Activated T-cell treated with anti-CD3 and anti-CD28 coated beads for 1 hour (primary cell): ENCODE measurements around the gene CELSR1.

Source experiments
- DNase-seq: peaks from one replicate; pipeline ENCODE4 v3.0.0-alpha.2; 2020; ENCODE audit warnings: low read depth

CELSR1 gene, protein sequence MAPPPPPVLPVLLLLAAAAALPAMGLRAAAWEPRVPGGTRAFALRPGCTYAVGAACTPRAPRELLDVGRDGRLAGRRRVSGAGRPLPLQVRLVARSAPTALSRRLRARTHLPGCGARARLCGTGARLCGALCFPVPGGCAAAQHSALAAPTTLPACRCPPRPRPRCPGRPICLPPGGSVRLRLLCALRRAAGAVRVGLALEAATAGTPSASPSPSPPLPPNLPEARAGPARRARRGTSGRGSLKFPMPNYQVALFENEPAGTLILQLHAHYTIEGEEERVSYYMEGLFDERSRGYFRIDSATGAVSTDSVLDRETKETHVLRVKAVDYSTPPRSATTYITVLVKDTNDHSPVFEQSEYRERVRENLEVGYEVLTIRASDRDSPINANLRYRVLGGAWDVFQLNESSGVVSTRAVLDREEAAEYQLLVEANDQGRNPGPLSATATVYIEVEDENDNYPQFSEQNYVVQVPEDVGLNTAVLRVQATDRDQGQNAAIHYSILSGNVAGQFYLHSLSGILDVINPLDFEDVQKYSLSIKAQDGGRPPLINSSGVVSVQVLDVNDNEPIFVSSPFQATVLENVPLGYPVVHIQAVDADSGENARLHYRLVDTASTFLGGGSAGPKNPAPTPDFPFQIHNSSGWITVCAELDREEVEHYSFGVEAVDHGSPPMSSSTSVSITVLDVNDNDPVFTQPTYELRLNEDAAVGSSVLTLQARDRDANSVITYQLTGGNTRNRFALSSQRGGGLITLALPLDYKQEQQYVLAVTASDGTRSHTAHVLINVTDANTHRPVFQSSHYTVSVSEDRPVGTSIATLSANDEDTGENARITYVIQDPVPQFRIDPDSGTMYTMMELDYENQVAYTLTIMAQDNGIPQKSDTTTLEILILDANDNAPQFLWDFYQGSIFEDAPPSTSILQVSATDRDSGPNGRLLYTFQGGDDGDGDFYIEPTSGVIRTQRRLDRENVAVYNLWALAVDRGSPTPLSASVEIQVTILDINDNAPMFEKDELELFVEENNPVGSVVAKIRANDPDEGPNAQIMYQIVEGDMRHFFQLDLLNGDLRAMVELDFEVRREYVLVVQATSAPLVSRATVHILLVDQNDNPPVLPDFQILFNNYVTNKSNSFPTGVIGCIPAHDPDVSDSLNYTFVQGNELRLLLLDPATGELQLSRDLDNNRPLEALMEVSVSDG (N-terminal part only)

DNA sequence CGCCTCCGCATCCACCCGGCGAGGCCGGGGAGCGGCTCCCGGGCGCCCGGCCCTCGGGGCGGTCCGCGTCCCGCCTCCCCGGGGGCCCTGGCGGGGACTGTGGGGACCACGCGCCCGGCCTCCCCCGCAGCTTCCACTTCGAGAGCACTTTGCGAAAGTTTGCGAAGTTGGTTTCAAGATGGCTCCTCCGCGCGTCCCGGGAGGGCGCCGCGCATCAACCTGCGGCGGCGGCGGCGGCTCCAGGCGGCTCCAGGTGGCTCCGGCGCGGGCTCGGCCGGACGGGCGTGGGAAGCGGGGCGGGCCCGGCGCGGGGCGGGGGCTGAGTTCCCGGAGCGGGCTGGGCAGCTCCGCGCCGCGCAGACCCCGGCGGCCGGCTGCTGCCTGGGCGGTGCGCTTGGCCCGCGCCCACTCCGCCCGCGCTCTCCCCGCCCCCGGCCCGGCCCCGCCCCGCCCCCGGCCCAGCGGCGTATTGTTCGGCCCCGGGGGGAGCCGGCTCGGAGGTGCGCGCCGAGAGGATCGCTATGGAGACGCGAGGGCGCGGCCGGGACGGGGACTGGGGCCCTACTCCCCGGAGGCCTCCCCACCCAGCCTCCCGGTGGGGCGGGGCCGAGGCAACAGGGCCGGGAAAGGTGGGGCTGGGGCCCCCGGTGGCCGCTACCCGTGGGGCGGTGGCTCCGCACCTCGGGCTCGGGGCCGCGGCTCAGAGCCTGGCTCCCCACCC lies at the start of gene CELSR1:
CELSR1 (minus strand) TSS at position 396 of the 721 bp plus-strand sequence. CDS start 450 bp downstream, outside the sequence.
- no peak for DNase-seq

DNA sequence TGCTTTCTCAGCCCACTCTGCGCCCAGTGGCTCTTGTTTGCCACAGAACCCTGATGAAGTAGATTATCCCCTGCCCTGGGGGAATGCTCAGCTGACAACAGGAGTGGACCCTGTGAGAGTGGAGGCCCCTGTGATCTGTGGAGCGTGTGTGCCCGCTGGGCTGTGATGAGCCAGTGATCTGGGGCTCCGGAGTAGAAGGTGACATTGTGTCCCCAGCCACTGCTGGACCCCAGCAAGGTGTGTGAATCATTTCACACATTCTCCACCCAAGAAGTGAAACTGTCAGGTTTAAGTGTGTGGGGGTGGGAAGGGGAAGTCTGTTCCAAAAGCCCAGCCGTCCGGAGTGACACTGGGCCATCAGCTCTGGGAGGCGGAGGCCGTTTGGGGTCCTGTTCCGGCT lies 49.6 kb upstream of the CELSR1 start:
- no peak for DNase-seq

DNA sequence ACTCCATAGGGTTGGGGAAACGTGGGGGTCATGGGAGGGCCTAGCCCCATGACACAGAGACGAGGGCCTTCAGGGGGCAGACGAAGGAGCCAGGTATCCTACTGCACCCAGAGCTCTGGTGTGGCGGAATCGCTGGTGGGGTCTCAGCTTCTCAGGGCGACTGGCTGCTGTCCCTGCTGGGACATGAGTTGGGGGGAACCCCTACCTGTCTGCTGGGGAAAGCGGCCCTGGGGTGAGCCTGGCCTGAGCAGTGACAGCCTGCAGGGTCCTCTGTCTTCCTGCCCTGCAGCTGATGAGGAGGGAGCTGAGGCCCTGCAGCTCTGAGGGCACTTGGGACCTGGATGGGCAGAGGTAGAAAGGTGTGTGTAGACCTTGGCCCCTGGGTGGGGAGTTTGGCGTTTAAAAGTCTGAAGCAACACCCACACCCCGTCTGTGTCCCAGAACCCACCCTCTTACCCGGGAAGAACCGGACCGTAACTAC lies 49.2 kb upstream of the CELSR1 start:
- no peak for DNase-seq

DNA sequence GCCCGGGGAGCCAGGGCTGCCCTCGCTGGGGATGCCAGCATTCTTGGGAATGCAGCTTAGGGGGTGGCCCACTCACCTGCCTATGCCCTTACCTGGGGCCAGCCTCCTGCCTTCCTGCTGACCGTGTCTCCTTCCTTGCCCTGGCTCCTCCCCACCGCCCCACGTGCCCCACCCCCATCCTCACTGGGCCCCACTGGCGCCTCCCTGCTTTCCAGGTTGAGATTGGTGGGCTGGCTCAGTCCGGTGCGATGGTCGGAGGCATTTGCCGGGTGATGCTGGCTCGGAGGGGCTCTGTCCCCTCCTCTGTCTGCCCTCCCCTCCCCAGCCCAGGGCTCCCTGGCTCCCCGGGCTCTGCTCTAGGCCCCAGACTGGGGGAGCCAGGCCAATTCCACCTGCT lies 48.7 kb upstream of the CELSR1 start:
- DNase-seq, result no peak

DNA sequence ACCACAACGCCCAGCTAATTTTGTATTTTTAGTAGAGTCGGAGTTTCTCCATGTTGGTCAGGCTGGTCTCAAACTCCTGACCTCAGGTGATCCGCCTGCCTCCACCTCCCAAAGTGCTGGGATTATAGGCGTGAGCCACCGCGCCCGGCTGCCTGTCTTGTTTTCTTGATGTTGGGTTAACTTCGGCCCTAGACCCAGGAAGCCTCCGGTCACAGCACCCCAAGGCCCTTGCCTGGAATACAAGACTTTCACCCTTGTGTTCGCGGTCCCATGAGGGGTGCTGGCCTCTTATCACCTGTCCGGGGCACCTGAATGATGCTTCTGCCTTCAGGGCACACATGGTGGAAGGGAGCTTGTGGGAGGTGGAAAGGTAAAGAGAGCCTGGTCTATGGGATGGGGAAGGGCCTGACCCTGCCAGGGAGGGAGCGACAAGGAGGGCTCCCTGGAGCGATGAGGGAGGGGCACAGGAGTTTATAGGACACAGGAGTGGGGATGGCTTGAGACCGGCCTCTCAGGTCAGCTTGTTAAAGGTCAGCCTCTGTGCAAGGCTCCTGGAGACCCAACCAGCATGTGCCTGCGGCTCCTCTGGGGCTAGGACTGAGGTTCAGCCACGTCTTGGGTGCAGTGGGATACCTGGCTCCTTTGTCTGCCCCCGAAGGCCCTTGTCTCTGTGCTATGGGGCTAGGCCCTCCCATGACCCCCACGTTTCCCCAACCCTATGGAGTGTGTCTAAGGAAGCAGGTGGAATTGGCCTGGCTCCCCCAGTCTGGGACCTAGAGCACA lies 48.1 kb upstream of the CELSR1 start:
- no peak for DNase-seq

DNA sequence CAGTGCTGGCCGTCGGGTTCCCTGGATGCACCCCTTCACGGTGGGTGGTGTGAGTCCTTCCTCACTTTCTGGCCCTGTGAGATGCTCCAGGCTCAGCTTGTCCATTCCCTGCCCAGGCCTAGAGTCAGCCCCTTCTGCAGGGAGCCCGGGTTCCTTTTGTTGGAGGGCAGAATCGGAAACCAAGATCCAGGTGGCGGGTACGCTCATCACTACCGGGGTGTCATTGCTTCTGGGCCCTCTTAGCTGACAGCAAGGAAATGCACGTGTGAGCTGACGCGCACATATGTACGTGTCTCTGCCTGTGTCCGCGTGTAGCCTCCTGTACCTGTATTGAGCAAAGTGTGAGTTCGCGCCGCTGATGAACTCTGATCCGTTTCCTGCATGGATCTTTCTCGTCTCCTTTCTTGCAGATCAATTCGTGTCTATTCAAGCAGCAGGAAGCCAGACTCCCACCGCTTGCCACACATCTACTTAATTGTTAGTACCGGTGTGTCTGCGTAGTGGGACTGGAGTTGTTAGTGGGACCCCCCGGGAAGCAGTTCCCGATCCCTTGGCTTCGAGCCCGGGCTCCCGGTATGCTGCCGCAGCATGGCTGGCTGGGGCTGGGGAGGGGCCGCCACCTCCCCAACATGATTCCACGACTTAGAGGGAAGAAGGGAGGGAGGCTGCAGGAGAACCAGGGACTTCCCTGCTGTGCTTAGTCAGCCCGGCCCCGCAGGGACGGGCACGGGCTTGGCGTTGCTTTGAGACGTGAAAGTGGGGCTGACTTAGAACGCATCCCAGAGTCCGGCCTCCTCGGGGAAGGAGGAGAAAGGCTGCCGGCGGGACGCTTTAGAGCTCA lies 46.9 kb upstream of the CELSR1 start:
- DNase-seq, result no peak

DNA sequence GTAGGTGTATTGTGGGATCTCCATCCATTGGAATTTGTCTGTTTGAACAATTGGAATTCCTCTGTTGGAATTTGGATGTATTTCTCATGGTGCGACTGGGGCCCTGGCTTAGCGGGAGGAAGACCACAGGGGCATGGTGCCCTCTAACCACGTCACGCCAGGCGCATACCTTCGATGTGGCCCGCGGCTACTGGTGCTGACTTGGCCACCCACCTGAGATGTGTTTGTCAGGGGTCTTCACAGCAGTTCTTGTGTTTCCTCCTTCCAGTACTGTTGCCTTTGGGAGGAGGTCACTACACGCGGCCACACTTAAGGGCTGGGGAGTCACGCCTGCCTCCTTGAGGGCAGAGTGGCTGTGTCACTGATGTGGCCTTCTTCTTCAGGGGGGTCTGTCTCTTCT lies 46.2 kb upstream of the CELSR1 start:
- DNase-seq, result no peak

DNA sequence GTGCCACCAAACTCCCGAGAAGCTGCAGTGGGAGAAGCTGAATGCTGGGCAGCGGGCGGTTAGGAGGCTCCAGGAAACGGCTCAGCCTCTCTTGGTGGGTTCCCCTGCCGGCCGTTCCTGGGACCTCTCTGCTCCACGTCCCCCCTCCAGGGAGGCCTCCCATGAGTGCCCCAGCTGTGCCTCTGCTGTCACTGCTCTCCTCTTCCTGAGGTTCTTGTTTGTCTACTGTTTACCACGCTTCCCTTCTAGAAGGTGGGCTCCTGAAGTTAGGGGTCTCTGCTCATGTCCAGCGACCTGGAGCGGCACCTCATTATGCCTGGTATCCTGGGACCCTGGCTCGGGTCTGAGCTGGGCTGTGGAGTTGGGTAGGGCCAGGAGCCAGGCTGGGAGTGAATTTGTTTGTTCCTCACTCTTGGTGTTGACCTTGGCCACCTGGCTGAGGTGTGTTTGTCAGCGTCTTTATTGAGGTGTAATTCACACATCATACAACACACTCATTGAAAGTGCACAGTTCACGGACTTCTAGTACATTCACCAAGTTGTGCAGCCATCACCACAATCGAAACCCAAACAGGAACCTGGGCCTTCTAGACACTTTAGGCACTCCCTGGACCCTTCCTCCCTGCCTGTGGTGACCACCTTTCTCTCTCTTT lies 45.0 kb upstream of the CELSR1 start:
- no peak for DNase-seq

DNA sequence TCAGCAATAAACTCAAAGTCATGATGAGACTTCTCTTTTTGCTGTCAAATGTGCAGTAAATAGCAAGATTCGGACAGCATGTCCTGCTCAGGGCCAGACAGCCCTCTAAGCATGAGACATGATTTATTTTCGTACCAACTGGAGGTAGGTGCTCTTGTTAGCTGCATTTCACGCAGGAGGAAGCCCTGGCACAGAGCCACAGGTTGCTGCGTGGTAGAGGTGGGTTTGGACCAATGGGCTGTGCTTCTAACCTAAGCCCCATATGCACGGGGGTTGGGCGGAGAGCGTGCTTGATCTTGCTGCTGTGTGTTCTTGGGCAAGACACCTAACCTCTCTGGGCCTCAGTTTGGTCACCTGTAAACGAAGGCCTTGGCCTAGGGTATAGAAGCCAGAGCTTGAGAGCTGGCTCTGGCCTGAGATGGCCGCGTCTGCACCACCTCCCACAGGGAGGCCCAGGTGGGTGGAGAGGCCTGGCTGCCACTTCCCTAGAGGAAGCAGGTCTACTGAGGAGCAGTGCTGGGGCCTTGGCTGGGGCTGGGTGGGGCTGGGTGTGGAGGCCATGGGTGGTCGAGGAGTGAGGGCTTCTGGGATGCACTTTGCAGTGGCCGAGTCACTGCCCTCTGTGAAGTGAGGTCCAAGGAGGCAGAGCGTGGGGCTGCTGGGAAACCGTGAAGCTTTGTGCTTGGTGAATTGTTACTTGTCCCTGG lies 44.3 kb upstream of the CELSR1 start:
- no peak for DNase-seq

DNA sequence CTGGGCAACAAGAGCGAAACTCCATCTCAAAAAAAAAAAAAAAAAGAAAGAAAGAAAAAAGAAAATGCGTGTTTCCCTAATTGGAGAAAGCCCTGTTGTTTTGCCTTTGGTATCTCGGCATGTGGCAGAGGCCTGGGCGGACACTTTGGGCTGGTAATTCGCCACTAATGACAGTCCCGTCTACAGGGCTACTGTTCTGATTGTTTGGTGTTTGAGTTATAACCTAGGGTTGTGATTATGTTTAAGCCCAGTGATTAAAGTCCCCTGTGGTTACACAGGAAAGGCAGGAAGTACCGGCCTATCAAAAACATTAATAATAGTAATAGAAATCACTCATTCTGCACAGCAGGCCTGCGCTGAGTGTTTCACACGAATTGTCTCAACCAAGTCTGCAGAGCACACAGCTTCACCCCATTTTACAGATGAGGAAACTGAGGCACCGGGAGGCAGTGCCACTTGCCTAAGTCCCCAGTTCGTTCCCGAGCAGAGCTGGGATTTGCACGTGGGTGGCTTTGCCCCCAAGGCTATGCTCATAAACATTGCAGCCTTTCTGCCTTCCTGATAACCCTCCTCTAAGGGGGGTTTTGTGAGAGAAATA lies 43.6 kb upstream of the CELSR1 start:
- DNase-seq, result no peak

DNA sequence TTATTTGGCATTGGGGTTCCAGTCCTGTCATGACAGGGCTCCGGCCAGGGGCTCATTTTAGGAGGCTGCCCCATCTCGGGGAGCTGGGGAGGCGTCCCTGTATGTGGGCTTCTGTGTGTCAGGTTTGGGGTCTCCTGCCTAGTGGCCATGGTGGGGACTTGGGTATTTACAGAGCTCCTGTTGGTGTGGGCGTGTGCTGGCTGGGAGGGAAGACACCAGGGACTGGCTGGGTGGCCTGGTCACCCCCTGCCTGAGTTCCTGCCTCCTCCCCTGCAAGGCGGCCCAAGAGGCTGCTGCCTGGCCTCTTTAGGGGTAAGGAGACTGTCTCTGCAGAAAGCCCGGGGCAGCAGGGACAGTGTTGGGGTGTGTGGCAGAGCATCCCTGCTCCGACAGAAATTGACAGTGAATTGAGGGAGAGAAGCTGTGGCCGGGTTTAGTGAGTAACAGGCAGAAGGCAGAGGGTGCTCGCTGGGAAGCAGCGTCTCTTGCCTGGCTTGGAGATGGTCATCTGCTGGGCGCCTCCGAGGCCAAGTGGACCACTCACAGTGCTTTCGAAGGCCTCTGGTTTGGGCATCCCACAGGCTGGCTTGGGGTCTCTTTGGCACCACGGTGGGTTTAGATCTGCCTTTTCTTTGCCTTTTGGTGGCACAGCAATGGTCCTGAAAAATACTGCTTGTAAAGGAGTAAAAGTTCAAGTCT lies 42.5 kb upstream of the CELSR1 start:
- DNase-seq, result no peak

DNA sequence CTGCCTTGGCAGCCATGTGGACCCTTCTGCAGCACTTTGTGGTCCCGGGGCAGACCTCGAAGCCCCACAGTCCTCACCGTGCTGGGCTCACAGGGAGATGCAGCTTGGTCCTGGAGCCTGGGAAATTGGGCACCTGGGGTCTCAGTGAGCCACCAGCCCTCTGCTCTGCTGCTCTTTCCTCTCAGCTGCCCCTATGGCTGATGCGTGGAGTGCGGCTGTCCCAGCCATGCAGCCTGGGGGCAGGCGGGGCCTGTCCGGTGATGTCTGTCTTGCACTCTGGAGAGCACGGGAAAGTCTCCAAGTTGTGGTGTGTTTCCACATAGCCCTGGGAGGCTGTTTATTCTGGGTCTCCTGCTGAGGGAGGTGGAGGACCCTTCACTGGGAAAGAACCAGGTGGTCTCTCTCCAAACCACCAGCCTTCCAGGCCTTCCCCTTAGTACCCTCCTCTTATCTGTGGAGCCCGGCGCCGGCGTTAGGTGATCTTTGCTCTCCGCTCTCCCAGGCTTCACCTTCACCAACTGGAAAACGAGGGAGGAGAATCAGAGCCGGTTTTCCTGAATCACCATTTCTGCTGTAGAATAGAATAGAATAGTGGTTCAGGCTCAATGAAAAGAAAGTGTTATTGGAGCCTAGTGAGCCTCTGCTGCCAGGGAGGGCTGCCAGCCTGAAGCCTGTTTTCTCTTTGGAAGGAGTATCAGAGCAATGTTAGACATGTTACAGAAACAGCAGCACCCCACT lies 41.6 kb upstream of the CELSR1 start:
- no peak for DNase-seq

DNA sequence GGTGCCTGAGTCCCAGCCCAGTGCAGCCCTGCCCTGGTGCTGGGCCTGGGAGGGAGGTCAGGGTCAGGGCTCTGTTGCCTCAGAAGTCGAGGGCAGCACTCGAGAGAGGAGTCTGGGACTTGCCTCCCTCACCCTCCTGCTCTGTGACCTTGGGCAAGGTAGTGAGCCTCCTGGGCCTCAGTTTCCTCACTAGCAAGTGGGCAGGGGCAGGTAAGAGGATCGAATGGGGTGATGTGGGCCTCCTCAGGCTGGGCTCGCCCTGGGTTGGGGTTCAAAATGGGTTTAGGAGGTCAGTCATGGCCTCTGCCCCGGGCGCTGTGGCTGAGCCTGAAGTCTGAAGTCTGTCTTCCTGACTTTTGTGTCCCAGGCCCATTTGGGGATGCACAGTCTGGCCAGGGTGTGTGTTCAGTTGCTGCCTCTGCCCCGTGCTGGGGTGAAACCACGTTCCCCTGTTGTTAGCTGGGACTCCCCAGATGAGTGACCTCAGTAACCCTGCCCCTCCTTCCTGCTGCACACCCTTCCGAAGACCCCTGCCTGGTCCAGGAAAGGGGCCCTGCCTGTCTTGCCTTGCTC lies 40.9 kb upstream of the CELSR1 start:
- DNase-seq, result no peak

DNA sequence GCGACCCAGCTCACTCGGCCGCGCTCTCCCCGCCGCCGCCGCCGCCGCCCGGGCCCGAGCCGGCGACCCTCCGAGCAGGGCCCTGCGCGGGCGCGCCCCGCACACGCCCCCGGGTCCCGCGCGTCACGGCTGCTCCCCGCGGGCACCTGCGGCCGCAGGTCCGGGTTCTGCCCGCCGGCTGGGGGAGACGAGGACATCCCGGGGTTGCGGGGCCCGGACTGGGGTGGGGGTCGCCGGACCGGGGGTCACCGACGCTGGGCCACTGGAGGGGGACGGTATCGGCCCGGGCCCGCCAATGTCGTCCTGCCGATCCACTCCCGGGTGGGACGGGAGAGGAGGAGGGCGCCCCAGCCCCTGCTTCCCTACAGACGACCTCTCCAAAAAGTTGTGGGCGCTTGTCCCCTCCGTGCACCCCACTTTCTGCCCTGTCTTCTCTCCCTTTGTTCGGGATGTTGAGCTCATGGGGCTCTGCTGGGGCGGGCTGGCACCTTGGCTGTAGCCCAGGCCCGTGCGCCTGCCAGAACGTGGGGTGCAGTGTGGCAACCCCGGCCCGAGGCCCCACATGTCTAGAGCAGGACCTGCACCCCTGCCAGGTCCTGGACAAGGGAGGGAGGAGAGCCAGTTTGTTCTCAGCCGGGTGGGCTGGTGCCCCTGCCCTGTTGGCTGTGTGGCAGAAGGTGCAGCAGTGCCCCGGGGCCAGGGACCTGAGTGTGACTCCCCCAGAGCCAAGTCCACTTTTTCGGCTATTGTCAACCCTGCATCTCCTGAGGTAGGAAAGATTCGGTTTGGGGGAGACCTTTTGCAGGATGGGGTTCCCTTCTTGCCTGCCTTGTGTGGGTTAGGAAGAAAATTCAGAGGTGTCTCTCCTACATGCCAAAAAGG lies 40.2 kb upstream of the CELSR1 start:
- DNase-seq, result no peak

DNA sequence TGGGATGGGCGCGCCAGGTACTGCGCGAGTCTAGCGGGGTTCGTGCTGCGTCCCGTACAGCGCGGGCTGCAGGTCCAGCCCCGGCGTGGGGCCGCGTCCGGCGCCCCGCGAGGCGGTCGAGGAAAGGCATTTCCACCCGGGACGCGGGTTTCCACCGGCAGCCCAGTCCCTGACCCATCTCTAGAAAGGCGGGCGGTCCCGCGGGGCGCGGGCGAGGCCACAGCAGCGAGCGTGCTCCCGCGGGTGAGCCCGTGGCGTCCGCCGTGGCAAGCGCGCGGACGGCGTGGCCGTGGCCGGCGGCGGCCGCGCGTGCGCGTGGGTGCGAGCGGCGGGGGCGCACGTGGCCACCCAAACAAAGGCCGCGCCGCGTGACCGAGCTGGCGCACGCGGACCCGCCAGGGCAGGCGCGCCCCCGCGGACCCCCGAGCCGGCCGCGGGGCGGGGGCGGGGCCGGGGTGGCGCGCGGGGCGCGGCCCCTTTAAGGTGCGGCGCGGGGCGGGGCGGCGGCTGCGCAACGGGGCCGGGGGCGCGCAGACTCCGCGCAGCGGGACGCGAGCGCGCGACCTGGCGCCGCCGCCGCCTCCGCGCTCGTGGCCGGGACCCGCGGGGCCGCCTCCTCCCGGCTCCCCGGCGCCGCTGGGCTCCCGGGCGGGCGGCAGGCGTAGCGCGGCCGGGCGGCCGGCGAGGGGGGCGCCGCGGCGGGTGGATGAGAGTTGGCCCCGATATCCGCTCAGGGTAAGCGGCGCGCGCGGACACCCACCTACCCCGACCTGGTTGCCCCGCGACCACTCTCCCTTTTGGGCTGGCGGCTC lies 39.3 kb upstream of the CELSR1 start:
- DNase-seq, result peak; percentile 52
